HL-60 (cell line): Measurements from ENCODE around the gene FBXO8.

Source experiments
- POLR2AphosphoS5 ChIP-seq: IDR thresholded peaks from 2 replicates; pipeline ENCODE4 v1.6.1; 2012; ENCODE audit warnings: low read depth
- REST ChIP-seq: IDR thresholded peaks from 2 replicates; pipeline ENCODE4 v1.6.1; 2012; ENCODE audit warnings: low read depth; ENCODE audit not compliant: insufficient replicate concordance
- SPI1 ChIP-seq: IDR thresholded peaks from 2 replicates; pipeline ENCODE4 v1.6.1; 2012; ENCODE audit warnings: low read depth, mild to moderate bottlenecking, borderline replicate concordance
- TF ChIP-seq, protein P1 (sequence below): IDR thresholded peaks from one replicate; pipeline ENCODE4 v1.5.1; 2011; ENCODE audit warnings: low read length, control low read depth, inconsistent platforms; ENCODE audit not compliant: insufficient read depth

DNA sequence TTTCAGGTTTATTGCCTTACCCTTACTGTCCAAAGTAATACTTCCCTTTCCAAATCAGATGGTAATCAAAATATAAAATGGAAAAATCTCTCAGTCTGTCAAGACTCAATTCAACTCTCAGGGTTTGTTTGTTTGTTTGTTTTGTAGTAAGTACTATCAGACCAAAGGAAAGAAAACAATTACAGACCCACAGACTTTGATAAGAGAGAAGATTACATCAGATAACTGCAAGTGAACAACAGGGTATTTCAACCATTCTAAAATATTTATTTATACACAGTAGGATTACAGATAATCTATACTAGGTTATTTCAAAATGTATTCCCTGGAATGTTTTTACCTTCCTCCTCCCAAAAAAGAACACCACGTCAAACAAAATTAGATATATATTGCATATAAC is 28.9 kb downstream of the FBXO8 start:
- TF ChIP-seq, protein P1, sequence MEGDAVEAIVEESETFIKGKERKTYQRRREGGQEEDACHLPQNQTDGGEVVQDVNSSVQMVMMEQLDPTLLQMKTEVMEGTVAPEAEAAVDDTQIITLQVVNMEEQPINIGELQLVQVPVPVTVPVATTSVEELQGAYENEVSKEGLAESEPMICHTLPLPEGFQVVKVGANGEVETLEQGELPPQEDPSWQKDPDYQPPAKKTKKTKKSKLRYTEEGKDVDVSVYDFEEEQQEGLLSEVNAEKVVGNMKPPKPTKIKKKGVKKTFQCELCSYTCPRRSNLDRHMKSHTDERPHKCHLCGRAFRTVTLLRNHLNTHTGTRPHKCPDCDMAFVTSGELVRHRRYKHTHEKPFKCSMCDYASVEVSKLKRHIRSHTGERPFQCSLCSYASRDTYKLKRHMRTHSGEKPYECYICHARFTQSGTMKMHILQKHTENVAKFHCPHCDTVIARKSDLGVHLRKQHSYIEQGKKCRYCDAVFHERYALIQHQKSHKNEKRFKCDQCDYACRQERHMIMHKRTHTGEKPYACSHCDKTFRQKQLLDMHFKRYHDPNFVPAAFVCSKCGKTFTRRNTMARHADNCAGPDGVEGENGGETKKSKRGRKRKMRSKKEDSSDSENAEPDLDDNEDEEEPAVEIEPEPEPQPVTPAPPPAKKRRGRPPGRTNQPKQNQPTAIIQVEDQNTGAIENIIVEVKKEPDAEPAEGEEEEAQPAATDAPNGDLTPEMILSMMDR: no peak
- no peak for TF ChIP-seq POLR2AphosphoS5
- TF ChIP-seq REST: no peak
- no peak for TF ChIP-seq SPI1
